ENCODE measurements around the gene ACOXL. TPM values are rescaled to one million over a fixed set of nuclear protein-coding genes. Genes with fewer than 3 reads are reported as not detected.

The ACOXL gene
- total and polyA plus RNA-seq, 12 donors, result 0.05 to 0.19 (median 0.12) TPM; not detected in 8

DNA sequence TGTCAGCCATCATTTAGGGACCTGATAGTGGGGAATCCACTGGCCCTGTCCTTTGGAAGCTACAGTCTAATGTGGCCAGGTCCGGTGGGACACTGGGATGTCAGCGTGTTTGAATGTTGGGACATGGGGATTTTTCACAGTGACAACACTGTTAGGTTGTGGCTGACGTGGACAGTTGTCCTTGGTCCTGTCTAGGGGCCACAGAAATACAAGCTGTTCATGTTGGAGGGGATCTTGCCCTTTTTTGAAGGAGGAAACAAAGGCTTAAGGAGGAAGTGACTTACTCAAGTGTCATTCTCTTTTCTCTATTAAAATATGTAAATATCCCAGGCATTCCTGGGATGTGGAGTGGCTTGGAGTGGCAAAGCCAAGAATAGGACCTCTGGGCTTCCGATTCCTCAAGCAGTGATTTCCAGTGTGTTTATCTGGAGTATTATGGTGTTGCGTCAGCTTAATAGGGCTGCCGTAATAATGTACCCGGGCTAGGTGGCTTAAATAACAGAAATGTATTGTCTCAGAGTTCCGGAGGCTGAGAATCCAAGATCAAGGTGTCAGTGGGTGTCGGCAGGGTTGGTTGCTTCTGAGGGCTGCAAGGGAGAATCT, 8.5 kb downstream of the ACOXL start:
- no peaks in the 10 kb centered on the region for H3K36me3 ChIP-seq (replicated peaks in 1 of 2)
- no peaks in the 10 kb centered on the region for H3K4me1 ChIP-seq (replicated peaks in 1 of 2)
- intact Hi-C loops (cut with DNase I), result no loop called here
- H3K4me3 ChIP-seq, result no peak overlapping the region
- no peak for TF ChIP-seq POLR2A (IDR thresholded peaks at IDR 0.05)
- H3K27me3 ChIP-seq, result peaks cover 6% of the 10 kb centered on the region
- WGBS, 4 donors, result 86 to 90% (median 88%) methylated on average over 9 of the region's 9 CpGs
- no peak for DNase-seq
- no peak overlapping the region for H3K27ac ChIP-seq
- no peaks in the 10 kb centered on the region for H3K9me3 ChIP-seq (replicated peaks in 1 of 3)

DNA sequence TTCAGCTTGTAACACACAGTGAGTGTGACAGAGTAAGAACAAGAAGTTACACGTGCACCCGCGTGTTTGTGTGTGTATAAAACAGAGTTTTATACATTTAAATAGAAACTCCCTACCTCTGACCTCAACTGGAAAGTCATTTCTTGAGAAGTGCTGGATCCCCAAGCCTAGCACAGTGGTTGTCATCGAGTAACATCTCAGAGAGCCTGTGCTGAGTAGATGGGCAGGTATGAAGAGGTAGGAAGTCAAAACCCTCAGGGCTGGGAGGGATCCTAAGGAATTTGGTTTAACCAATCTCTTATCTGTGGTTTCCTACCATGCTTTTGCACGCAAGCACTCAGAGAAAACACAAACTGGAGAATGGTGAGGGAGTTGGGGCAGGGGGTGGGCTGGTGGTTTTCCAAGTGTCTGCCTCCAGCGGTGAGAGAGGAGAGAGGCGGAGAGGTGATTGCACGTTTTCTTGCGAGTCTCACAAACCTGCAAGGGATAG, 9.2 kb downstream of the ACOXL start:
- no peaks in the 10 kb centered on the region for H3K9me3 ChIP-seq (replicated peaks in 1 of 3)
- DNase-seq, result no peak
- H3K27me3 ChIP-seq, result peaks cover 6% of the 10 kb centered on the region
- TF ChIP-seq CTCF (IDR thresholded peaks at IDR 0.05), result no peak
- intact Hi-C loops (cut with DNase I), result no loop called here
- no peak overlapping the region for H3K4me3 ChIP-seq
- no peak overlapping the region for H3K27ac ChIP-seq
- H3K36me3 ChIP-seq (replicated peaks in 1 of 2), result no peaks in the 10 kb centered on the region
- no peaks in the 10 kb centered on the region for H3K4me1 ChIP-seq (replicated peaks in 1 of 2)
- 68 to 74% (median 69%) methylated on average over 9 of the region's 9 CpGs for WGBS, 4 donors

- intact Hi-C loops (cut with DNase I), result no loop called here
- Histone ChIP-seq H3K9me3 (replicated peaks in 1 of 3) (no peaks in the 10 kb centered on the region), H3K27me3 (peaks cover 3% of the 10 kb centered on the region), H3K4me1 (replicated peaks in 1 of 2) (no peaks in the 10 kb centered on the region), H3K36me3 (replicated peaks in 1 of 2) (no peaks in the 10 kb centered on the region), H3K4me3 (no peak overlapping the region), H3K27ac (no peak overlapping the region)
- TF ChIP-seq CTCF (IDR thresholded peaks at IDR 0.05), result no peak
- no peak for TF ChIP-seq POLR2A (IDR thresholded peaks at IDR 0.05)
- DNase-seq, result no peak
- WGBS, 4 donors, result 86 to 93% (median 88%) methylated on average over 2 of the region's 2 CpGs
These were observed 10.0 kb downstream of the ACOXL start for GRCh38 chr2:110742412-110742811.

DNA sequence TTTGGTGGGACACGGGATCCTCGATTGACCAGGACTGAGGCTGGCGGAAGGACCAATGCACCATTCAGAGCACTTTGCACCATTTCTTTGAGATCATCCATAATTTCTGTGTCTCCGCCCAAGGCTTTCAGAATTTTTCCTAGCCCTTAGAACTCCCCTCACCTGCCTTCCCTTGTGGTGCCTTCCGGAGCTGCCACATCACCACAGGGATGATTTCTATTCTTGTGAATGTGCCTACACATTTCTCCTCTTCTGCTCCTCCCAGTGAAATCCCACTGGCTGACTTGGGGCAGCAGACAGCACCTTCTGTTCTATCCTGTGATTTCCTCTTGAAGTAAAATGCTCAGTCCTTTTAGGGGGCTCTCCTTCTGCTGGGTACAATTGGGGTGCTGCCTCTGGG, 11.2 kb downstream of the ACOXL start:
- no peak overlapping the region for H3K27ac ChIP-seq
- no peaks in the 10 kb centered on the region for H3K36me3 ChIP-seq (replicated peaks in 1 of 2)
- H3K4me3 ChIP-seq, result no peak overlapping the region
- TF ChIP-seq POLR2A (IDR thresholded peaks at IDR 0.05), result no peak
- no peak for TF ChIP-seq CTCF (IDR thresholded peaks at IDR 0.05)
- no peaks in the 10 kb centered on the region for H3K4me1 ChIP-seq (replicated peaks in 1 of 2)
- DNase-seq, result no peak
- WGBS, 4 donors, result 89 to 98% (median 90%) methylated on average over 5 of the region's 5 CpGs
- no peaks in the 10 kb centered on the region for H3K27me3 ChIP-seq
- intact Hi-C loops (cut with DNase I), result no loop called here
- H3K9me3 ChIP-seq (replicated peaks in 1 of 3), result no peaks in the 10 kb centered on the region

GRCh38 chr2:110744429-110744828, 12.1 kb downstream of the ACOXL start:
- no peak for TF ChIP-seq POLR2A (IDR thresholded peaks at IDR 0.05)
- Histone ChIP-seq H3K27me3 (no peaks in the 10 kb centered on the region), H3K9me3 (replicated peaks in 1 of 3) (no peaks in the 10 kb centered on the region), H3K4me3 (no peak overlapping the region), H3K36me3 (replicated peaks in 1 of 2) (no peaks in the 10 kb centered on the region), H3K27ac (no peak overlapping the region), H3K4me1 (replicated peaks in 1 of 2) (no peaks in the 10 kb centered on the region)
- WGBS, 4 donors, result 88 to 93% (median 89%) methylated on average over 4 of the region's 4 CpGs
- DNase-seq, result no peak
- intact Hi-C loops (cut with DNase I), result no loop called here
